ENCODE results near the gene KIF26B. TPM values are rescaled to one million over a fixed set of nuclear protein-coding genes. Genes with fewer than 3 reads are reported as not detected.

Gene KIF26B
- total RNA-seq, 1 donor from 2014 or later: 8.8 TPM

GRCh38 chr1:245483247-245483646 is 328.5 kb downstream of the KIF26B start:
- no peak overlapping the region for H3K4me3 Mint-ChIP-seq (ENCODE audit: unreplicated experiment)

DNA sequence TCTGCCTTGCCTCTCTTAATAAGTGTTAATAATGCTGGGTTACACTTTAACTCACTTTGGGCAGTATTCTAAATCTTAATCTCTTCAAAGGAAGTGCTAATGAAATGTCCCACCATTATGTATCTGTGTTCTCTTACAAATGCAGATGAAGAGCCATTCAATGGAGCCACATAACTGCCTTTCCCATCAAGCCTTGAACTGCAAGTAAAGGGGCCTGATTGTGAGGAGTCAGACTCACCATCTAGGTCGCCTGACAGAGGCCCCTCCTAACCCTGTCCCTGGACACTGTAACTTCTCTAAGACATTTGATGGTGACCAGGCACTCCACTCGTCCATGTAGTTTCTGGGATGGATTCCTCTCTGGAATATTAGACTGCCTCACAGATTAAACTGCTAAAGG is 329.4 kb downstream of the KIF26B start:
- Mint-ChIP-seq H3K27me3 (ENCODE audit: unreplicated experiment) (peaks cover 6% of the 10 kb centered on the region), H3K4me3 (ENCODE audit: unreplicated experiment) (no peak overlapping the region), H3K27ac (ENCODE audit: unreplicated experiment) (no peak overlapping the region), H3K9me3 (ENCODE audit: unreplicated experiment) (no peaks in the 10 kb centered on the region), H3K4me1 (ENCODE audit: unreplicated experiment) (no peaks in the 10 kb centered on the region), H3K36me3 (ENCODE audit: unreplicated experiment) (no peaks in the 10 kb centered on the region)
- no peak for DNase-seq (ENCODE audit: extremely low spot score, unreplicated experiment)
- TF ChIP-seq, protein P1, sequence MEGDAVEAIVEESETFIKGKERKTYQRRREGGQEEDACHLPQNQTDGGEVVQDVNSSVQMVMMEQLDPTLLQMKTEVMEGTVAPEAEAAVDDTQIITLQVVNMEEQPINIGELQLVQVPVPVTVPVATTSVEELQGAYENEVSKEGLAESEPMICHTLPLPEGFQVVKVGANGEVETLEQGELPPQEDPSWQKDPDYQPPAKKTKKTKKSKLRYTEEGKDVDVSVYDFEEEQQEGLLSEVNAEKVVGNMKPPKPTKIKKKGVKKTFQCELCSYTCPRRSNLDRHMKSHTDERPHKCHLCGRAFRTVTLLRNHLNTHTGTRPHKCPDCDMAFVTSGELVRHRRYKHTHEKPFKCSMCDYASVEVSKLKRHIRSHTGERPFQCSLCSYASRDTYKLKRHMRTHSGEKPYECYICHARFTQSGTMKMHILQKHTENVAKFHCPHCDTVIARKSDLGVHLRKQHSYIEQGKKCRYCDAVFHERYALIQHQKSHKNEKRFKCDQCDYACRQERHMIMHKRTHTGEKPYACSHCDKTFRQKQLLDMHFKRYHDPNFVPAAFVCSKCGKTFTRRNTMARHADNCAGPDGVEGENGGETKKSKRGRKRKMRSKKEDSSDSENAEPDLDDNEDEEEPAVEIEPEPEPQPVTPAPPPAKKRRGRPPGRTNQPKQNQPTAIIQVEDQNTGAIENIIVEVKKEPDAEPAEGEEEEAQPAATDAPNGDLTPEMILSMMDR (IDR thresholded peaks at IDR 0.05): no peak

More at GRCh38 chr1:245483247-245483646, 328.5 kb downstream of the KIF26B start:
- H3K4me1 Mint-ChIP-seq (ENCODE audit: unreplicated experiment): no peaks in the 10 kb centered on the region
- no peak for DNase-seq (ENCODE audit: extremely low spot score, unreplicated experiment)
- H3K27me3 Mint-ChIP-seq (ENCODE audit: unreplicated experiment): peaks cover 6% of the 10 kb centered on the region
- H3K9me3 Mint-ChIP-seq (ENCODE audit: unreplicated experiment): no peaks in the 10 kb centered on the region
- TF ChIP-seq, protein P1 (IDR thresholded peaks at IDR 0.05): no peak
- H3K36me3 Mint-ChIP-seq (ENCODE audit: unreplicated experiment): no peaks in the 10 kb centered on the region
- H3K27ac Mint-ChIP-seq (ENCODE audit: unreplicated experiment): no peak overlapping the region

DNA sequence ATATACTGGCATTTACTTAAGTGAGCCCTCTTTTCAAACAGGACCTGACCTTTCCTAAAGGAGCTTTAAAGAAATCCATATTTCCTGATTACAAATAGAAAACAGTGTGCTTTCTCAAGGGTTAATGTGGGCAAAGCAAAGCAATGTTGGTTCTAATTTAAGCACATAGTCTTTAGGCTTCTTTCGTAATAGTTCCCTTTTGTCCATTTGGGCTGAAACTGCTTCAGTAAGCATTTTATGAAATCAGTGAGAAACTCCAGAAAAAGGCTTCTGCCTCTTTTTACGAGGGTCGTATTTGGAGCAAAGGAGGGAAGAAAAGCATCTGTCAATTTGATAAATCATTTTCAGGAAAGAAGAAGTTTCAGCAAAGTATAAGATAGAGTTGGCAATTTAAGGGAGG is 331.2 kb downstream of the KIF26B start:
- TF ChIP-seq, protein P1 (IDR thresholded peaks at IDR 0.05): no peak
- Mint-ChIP-seq H3K9me3 (ENCODE audit: unreplicated experiment) (no peaks in the 10 kb centered on the region), H3K4me3 (ENCODE audit: unreplicated experiment) (no peak overlapping the region), H3K27me3 (ENCODE audit: unreplicated experiment) (peaks cover 6% of the 10 kb centered on the region), H3K4me1 (ENCODE audit: unreplicated experiment) (no peaks in the 10 kb centered on the region), H3K27ac (ENCODE audit: unreplicated experiment) (no peak overlapping the region), H3K36me3 (ENCODE audit: unreplicated experiment) (no peaks in the 10 kb centered on the region)
- no peak for DNase-seq (ENCODE audit: extremely low spot score, unreplicated experiment)

DNA sequence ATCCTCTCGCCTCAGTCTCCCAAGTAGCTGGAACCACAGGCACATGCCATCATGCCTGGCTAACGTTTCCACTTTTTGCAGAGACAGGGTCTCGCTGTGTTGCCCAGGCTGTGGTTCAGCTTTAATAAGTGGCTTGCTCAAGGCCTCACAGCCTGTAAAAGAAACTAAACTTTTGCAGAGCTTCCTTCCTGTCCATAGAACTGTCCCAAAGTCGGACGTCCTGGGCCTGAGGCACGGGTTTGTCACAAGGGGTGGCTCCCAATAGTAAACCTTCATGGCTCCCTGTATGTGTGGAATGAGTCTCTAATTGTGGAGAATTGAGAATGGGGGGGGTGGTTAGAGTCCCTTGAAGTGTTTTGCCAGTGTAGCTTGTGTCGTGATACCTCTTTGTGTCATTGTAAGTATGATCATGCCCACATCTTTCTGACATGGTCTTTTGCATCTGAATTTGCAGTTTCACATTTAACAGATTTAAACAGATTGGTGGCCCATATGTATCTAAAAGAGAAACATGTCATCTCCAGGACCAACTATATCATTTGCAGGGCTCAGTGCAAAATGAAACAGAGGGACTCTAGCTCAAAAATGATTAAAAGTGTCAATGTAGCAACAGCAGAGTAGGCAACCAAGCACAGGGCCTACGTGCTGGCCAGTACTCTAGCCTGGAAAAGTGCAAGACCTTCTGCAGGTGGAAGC is 332.1 kb downstream of the KIF26B start:
- no peaks in the 10 kb centered on the region for H3K9me3 Mint-ChIP-seq (ENCODE audit: unreplicated experiment)
- no peaks in the 10 kb centered on the region for H3K36me3 Mint-ChIP-seq (ENCODE audit: unreplicated experiment)
- no peaks in the 10 kb centered on the region for H3K4me1 Mint-ChIP-seq (ENCODE audit: unreplicated experiment)
- no peak for DNase-seq (ENCODE audit: extremely low spot score, unreplicated experiment)
- no peak overlapping the region for H3K27ac Mint-ChIP-seq (ENCODE audit: unreplicated experiment)
- TF ChIP-seq, protein P1 (IDR thresholded peaks at IDR 0.05): no peak
- no peak overlapping the region for H3K4me3 Mint-ChIP-seq (ENCODE audit: unreplicated experiment)
- H3K27me3 Mint-ChIP-seq (ENCODE audit: unreplicated experiment): peaks cover 6% of the 10 kb centered on the region

GRCh38 chr1:245488346-245489129 is 333.8 kb downstream of the KIF26B start:
- no peaks in the 10 kb centered on the region for H3K9me3 Mint-ChIP-seq (ENCODE audit: unreplicated experiment)
- H3K4me1 Mint-ChIP-seq (ENCODE audit: unreplicated experiment): no peaks in the 10 kb centered on the region
- H3K27me3 Mint-ChIP-seq (ENCODE audit: unreplicated experiment): peaks cover 6% of the 10 kb centered on the region
- no peak overlapping the region for H3K27ac Mint-ChIP-seq (ENCODE audit: unreplicated experiment)
- no peak overlapping the region for H3K4me3 Mint-ChIP-seq (ENCODE audit: unreplicated experiment)
- DNase-seq (ENCODE audit: extremely low spot score, unreplicated experiment): no peak
- TF ChIP-seq, protein P1 (IDR thresholded peaks at IDR 0.05): no peak
- H3K36me3 Mint-ChIP-seq (ENCODE audit: unreplicated experiment): no peaks in the 10 kb centered on the region

All from osteocyte (in vitro differentiated cells).